K562 (cell line): Measurements from ENCODE around the gene KLKB1. TPM values are rescaled to one million over a fixed set of nuclear protein-coding genes. Genes with fewer than 3 reads are reported as not detected.
A peak's percentile ranks its signal among the peaks of the same experiment; 100 is the strongest.

Experiments
- BHLHE40 ChIP-seq: IDR thresholded peaks from 2 replicates; pipeline ENCODE4 v1.6.1; 2011; ENCODE audit warnings: low read length, improper control_type of control experiment
- CHD4 ChIP-seq: fragments of 200-600 bp; sonication (generic); IDR thresholded peaks from 3 replicates; pipeline ENCODE4 v1.6.1; 2012; ENCODE audit warnings: low read depth, mild to moderate bottlenecking, mixed read lengths, low read length, inconsistent platforms; ENCODE audit not compliant: insufficient read depth, insufficient replicate concordance, poor library complexity, severe bottlenecking
- CSDE1 ChIP-seq, 2 experiments: fragments of 450-650 bp; IDR thresholded peaks; 2 replicates each; pipeline ENCODE4 v1.6.1; 2016; ENCODE audit warnings: mild to moderate bottlenecking in 1 of 2
- EHMT2 ChIP-seq: fragments of 450-650 bp; IDR thresholded peaks from 2 replicates; pipeline ENCODE4 v1.6.1; 2018; ENCODE audit warnings: antibody characterized with exemption
- GATA2 ChIP-seq: sonication (generic); formaldehyde crosslinking; IDR thresholded peaks from 2 replicates; pipeline ENCODE4 v1.4.0; 2020; ENCODE audit warnings: mild to moderate bottlenecking, missing genetic modification reagents
- HDAC2 ChIP-seq: fragments of 450-650 bp; IDR thresholded peaks from 2 replicates; pipeline ENCODE4 v1.6.1; 2016; ENCODE audit warnings: mild to moderate bottlenecking
- HEY1 ChIP-seq: fragments of 250-450 bp; sonication (Bioruptor Pico); IDR thresholded peaks from 2 replicates; pipeline ENCODE4 v1.5.0; 2020; ENCODE audit warnings: mild to moderate bottlenecking, moderate library complexity, borderline replicate concordance
- HMG20A ChIP-seq: fragments of 450-650 bp; formaldehyde crosslinking; conservative IDR thresholded peaks from 2 replicates; pipeline ENCODE4 v1.4.0; 2020; ENCODE audit warnings: mild to moderate bottlenecking, mixed read lengths
- HNRNPLL ChIP-seq: fragments of 200-400 bp; formaldehyde crosslinking; IDR thresholded peaks from 2 replicates; pipeline ENCODE4 v1.6.1; 2017; ENCODE audit warnings: low read length, low read depth, mild to moderate bottlenecking; ENCODE audit not compliant: poor library complexity, severe bottlenecking
- JUNB ChIP-seq: fragments of 450-650 bp; formaldehyde crosslinking; conservative IDR thresholded peaks from 2 replicates; pipeline ENCODE4 v1.4.0; 2020; ENCODE audit warnings: mild to moderate bottlenecking
- KLF16 ChIP-seq: IDR thresholded peaks from 2 replicates; pipeline ENCODE4 v1.6.1; 2016; ENCODE audit warnings: antibody characterized with exemption
- NELFE ChIP-seq: IDR thresholded peaks from 2 replicates; pipeline ENCODE4 v1.6.1; 2011; ENCODE audit warnings: mild to moderate bottlenecking; ENCODE audit not compliant: insufficient read depth, insufficient read length
- PRPF4 ChIP-seq: fragments of 200-400 bp; formaldehyde crosslinking; IDR thresholded peaks from one replicate; pipeline ENCODE4 v1.6.1; 2017; ENCODE audit warnings: low read length, low read depth, mild to moderate bottlenecking; ENCODE audit not compliant: insufficient read depth, poor library complexity, severe bottlenecking
- RAD21 ChIP-seq, 2 experiments: fragments of 250-450 bp in 1 of 2; fragments of 450-650 bp in 1 of 2; sonication (Bioruptor Pico) in 1 of 2; formaldehyde crosslinking in 1 of 2; IDR thresholded peaks in 1 of 2; conservative IDR thresholded peaks in 1 of 2; 2 replicates each; pipeline versions ENCODE4 v1.4.0 to v1.8.0; 2020 to 2022; ENCODE audit warnings: mild to moderate bottlenecking in 2 of 2, moderate library complexity in 1 of 2
- SMC3 ChIP-seq: conservative IDR thresholded peaks from 2 replicates; pipeline ENCODE4 v1.6.1; 2011; ENCODE audit warnings: low read depth, low read length, improper control_type of control experiment; ENCODE audit not compliant: insufficient read depth
- YBX1 ChIP-seq: fragments of 450-650 bp; IDR thresholded peaks from 2 replicates; pipeline ENCODE4 v1.7.1; 2016; ENCODE audit warnings: mild to moderate bottlenecking
- ZKSCAN1 ChIP-seq: fragments of 150-350 bp; IDR thresholded peaks from 2 replicates; pipeline ENCODE4 v1.6.1; 2016; ENCODE audit warnings: low read depth, low read length
- ZNF232 ChIP-seq: sonication (generic); formaldehyde crosslinking; IDR thresholded peaks from 2 replicates; pipeline ENCODE4 v1.8.0; 2022; ENCODE audit warnings: mild to moderate bottlenecking, missing genetic modification reagents
- ZNF436 ChIP-seq: fragments of 250-450, 450-650 bp; sonication (Bioruptor Pico); formaldehyde crosslinking; IDR thresholded peaks from 2 replicates; pipeline ENCODE4 v1.7.0; 2020; ENCODE audit warnings: mild to moderate bottlenecking
- polyA plus RNA-seq, 8 experiments: library from polyadenylated mRNA; depleted of rRNA in 4 of 8; stranded (reverse) in 5 of 8; unstranded in 3 of 8; fragments of >200 nt; fragmentation: Nextera tagmentation in 2 of 8; fragmentation: Illumina TruSeq in 1 of 8; extraction: Ambion mirVana in 2 of 8; extraction: Trizol in 1 of 8; gene quantifications; 2 replicates each; pipeline versions ENCODE4 v1.2.1 to v1.2.3, GENCODE V29; 2011 to 2014; ENCODE audit warnings: inconsistent platforms in 1 of 8, missing spikeins in 1 of 8
- total RNA-seq, 7 experiments: library from RNA; depleted of rRNA in 6 of 7; stranded (reverse); fragments of >200 nt in 6 of 7; fragmentation: Illumina TruSeq in 2 of 7; extraction: Trizol in 2 of 7; gene quantifications; 2 replicates each; pipeline versions ENCODE4 v1.2.1 to v1.2.3, GENCODE V29; 2011 to 2021; ENCODE audit warnings: low replicate concordance in 1 of 7
- TF ChIP-seq, protein P1 (sequence below), 3 experiments: IDR thresholded peaks in 2 of 3; conservative IDR thresholded peaks in 1 of 3; 2 replicates each; pipeline ENCODE4 v1.5.1; 2011 to 2012; ENCODE audit warnings: low read length in 3 of 3, mild to moderate bottlenecking in 3 of 3, control low read depth in 2 of 3, improper control_type of control experiment in 1 of 3, inconsistent platforms in 1 of 3, low read depth in 1 of 3, mixed read lengths in 1 of 3, moderate library complexity in 1 of 3; ENCODE audit not compliant: insufficient read depth in 2 of 3
- TF ChIP-seq, protein P2 (sequence below): IDR thresholded peaks from 2 replicates; pipeline ENCODE4 v1.6.1; 2012; ENCODE audit warnings: low read depth, low read length, improper control_type of control experiment, borderline replicate concordance
- TF ChIP-seq, protein P3 (sequence below): sonication (generic); formaldehyde crosslinking; IDR thresholded peaks from 2 replicates; pipeline ENCODE4 v1.8.1; 2023; ENCODE audit warnings: mild to moderate bottlenecking, missing genetic modification reagents, moderate library complexity
- TF ChIP-seq, protein P4 (sequence below): fragments of 250-450 bp; sonication (Bioruptor Pico); IDR thresholded peaks from 2 replicates; pipeline ENCODE4 v1.6.1; 2021; ENCODE audit warnings: mild to moderate bottlenecking

Gene KLKB1
- total and polyA plus RNA-seq, 9 of the 15 experiments (the other 6 are each of a cell fraction or from before 2014, with no cell fraction given) = 0.27 TPM; not detected in 8

DNA sequence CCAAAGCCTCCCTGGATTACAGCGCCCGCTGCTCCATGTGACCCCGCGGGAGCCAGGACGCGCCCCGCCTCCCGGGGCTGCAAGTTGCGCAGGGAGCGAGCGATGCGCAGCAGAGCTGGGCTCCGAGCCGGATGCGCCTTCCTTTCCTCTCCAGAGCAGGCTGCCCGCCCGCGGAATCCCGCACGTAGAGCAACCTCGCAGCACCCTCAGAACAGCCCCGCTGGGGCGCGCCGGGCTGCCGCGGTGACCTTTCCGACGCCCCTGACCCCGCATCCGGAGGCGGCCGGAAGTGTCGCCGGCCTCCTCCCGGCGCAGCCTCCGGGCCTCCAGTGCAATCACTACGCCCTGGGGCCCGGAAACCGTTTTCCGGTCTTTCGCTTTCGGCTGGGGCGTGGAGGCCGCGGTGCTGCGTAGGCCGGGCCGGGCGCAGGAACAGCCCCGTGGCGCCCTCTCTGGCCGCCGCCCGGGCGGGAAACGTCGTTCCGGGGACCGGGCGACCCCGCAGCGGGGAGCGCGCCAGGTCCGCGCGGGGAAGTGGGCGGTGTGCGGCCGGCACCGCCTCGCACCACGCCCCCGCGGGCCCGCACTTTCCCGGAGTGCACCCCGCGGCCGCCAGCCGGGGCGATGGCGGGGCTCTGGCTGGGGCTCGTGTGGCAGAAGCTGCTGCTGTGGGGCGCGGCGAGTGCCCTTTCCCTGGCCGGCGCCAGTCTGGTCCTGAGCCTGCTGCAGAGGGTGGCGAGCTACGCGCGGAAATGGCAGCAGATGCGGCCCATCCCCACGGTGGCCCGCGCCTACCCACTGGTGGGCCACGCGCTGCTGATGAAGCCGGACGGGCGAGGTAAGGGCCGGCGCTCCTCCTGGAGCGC is 35.9 kb upstream of the KLKB1 start, which contains the start of gene CYP4V2 (continued):
- TF ChIP-seq, protein P1, sequence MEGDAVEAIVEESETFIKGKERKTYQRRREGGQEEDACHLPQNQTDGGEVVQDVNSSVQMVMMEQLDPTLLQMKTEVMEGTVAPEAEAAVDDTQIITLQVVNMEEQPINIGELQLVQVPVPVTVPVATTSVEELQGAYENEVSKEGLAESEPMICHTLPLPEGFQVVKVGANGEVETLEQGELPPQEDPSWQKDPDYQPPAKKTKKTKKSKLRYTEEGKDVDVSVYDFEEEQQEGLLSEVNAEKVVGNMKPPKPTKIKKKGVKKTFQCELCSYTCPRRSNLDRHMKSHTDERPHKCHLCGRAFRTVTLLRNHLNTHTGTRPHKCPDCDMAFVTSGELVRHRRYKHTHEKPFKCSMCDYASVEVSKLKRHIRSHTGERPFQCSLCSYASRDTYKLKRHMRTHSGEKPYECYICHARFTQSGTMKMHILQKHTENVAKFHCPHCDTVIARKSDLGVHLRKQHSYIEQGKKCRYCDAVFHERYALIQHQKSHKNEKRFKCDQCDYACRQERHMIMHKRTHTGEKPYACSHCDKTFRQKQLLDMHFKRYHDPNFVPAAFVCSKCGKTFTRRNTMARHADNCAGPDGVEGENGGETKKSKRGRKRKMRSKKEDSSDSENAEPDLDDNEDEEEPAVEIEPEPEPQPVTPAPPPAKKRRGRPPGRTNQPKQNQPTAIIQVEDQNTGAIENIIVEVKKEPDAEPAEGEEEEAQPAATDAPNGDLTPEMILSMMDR (IDR thresholded peaks at IDR 0.05 in 2 of 3, conservative IDR thresholded peaks at IDR 0.05 in 1 of 3; ENCODE audit: insufficient read depth in 2 of 3, low read depth in 1 of 3, low read length in 3 of 3) = peak; percentile 35 to 56 (median 52); a peak in 5 of 6 replicates
- TF ChIP-seq RAD21 (CRISPR knock-in tag; conservative IDR thresholded peaks at IDR 0.05 in 1 of 2, IDR thresholded peaks at IDR 0.05 in 1 of 2) (0 out of 4 replicates have a peak, but pooled peaks of 1 of the 2 experiments have one; percentile 20), ZKSCAN1 (0 out of 2 replicates have a peak, but pooled peaks have one; percentile 53), CSDE1 (IDR thresholded peaks at IDR 0.05) (no peak), HMG20A (no peak), HNRNPLL (peak; percentile 87), KLF16 (no peak), JUNB (no peak), YBX1 (no peak), NELFE (no peak), EHMT2 (no peak), CHD4 (no peak), BHLHE40 (peak; percentile 39; the same call in 1 of the 2 replicates), ZNF436 (CRISPR knock-in tag) (no peak), HEY1 (CRISPR knock-in tag) (no peak), SMC3 (no peak), ZNF232 (CRISPR knock-in tag) (no peak), PRPF4 (no peak), GATA2 (no peak), HDAC2 (0 out of 2 replicates have a peak, but pooled peaks have one; percentile 33)
- TF ChIP-seq, protein P2, sequence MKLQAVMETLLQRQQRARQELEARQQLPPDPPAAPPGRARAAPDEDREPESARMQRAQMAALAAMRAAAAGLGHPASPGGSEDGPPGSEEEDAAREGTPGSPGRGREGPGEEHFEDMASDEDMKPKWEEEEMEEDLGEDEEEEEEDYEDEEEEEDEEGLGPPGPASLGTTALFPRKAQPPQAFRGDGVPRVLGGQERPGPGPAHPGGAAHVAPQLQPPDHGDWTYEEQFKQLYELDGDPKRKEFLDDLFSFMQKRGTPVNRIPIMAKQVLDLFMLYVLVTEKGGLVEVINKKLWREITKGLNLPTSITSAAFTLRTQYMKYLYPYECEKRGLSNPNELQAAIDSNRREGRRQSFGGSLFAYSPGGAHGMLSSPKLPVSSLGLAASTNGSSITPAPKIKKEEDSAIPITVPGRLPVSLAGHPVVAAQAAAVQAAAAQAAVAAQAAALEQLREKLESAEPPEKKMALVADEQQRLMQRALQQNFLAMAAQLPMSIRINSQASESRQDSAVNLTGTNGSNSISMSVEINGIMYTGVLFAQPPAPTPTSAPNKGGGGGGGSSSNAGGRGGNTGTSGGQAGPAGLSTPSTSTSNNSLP = no peak
- TF ChIP-seq, protein P3, sequence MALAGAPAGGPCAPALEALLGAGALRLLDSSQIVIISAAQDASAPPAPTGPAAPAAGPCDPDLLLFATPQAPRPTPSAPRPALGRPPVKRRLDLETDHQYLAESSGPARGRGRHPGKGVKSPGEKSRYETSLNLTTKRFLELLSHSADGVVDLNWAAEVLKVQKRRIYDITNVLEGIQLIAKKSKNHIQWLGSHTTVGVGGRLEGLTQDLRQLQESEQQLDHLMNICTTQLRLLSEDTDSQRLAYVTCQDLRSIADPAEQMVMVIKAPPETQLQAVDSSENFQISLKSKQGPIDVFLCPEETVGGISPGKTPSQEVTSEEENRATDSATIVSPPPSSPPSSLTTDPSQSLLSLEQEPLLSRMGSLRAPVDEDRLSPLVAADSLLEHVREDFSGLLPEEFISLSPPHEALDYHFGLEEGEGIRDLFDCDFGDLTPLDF (CRISPR knock-in tag) = peak; percentile 81; the same call in 1 of the 2 replicates
- TF ChIP-seq, protein P4, sequence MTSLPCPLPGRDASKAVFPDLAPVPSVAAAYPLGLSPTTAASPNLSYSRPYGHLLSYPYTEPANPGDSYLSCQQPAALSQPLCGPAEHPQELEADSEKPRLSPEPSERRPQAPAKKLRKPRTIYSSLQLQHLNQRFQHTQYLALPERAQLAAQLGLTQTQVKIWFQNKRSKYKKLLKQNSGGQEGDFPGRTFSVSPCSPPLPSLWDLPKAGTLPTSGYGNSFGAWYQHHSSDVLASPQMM (CRISPR knock-in tag) = no peak
